Urinary bladder (tissue), 4 donors: ENCODE measurements around the gene CRY2. TPM values are rescaled to one million over a fixed set of nuclear protein-coding genes. Genes with fewer than 3 reads are reported as not detected.

ENCODE experiments used
- DNase-seq: peaks from one replicate; pipeline ENCODE4 v3.0.0-alpha.2; 2015; ENCODE audit errors: extremely low spot score
- H3K27ac ChIP-seq: one replicate; pipeline ENCODE4 v1.5.1; 2013; ENCODE audit warnings: low read depth, mild to moderate bottlenecking, moderate library complexity
- H3K36me3 ChIP-seq: one replicate; pipeline ENCODE4 v1.6.1; 2013; ENCODE audit warnings: mild to moderate bottlenecking, moderate library complexity; ENCODE audit not compliant: insufficient read depth
- H3K4me1 ChIP-seq: one replicate; pipeline ENCODE4 v1.6.1; 2013; ENCODE audit warnings: mild to moderate bottlenecking, moderate library complexity; ENCODE audit not compliant: insufficient read depth
- H3K4me3 ChIP-seq: one replicate; pipeline ENCODE4 v1.5.1; 2013; ENCODE audit warnings: low read depth, low read length
- WGBS: extraction: QIAGEN DNeasy Blood & Tissue Kit; methylation state at CpG from one replicate; pipeline ENCODE4 v1.1.7; 2013; 5-methylcytosine and 5-hydroxymethylcytosine counted together
- polyA plus RNA-seq: library from polyadenylated mRNA; stranded (reverse); fragments of 200-250 nt; gene quantifications from one replicate; pipeline ENCODE4 v1.2.3, GENCODE V29; 2013
- total RNA-seq: library from RNA; depleted of rRNA; stranded (reverse); fragments of >200 nt; gene quantifications from one replicate; pipeline ENCODE4 v1.2.3, GENCODE V29; 2014
- donor health status: healthy with polysubstance abuse.
- donor health status: healthy.

Gene CRY2
- total and polyA plus RNA-seq, 2 donors: 31.0 to 32.4 TPM

DNA sequence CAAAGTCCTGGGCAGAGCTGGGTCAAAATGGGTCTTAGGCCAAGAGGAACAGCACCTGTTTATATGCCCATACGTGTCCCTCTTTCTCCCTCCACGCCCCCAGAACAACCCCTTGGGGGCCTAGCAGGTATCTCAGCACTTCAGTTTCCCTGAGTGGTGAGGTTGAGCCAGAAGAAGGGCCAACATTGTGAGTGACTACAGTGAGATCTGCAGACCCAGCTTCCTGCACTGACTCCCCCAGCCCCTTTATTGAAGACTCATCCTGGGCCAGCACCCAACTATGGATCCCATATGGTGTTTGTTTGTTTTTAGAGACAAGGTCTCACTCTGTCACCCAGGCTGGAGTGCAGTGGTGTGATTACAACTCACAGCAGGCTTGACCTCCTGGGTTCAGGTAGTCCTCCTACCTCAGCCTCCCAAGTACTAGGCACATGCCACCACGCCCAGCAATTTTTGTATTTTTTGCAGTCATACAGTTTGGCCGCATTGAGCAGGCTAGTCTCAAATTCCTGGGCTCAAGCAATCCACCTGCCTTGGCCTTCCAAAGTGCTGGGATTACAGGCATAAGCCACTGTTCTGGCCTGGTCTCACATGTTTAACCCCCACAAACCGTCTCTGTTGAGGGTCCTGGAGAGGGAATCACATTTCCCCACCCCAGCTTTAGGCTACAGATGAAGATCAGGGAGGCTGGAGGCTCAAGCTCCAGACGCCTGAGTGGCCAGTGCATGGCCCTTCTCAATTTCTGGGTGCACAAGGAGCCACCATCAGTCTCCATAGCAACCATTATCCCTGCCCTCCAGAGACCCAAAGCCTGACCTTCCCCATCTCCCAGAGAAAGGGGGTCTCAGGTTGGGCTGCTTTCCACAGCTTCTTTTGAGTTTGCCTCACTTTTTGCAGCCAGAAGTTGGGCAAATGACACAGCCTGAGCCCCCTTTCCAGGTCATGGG lies 73.5 kb downstream of the CRY2 start:
- no peak overlapping the region for H3K4me3 ChIP-seq
- H3K4me1 ChIP-seq: peaks cover 3% of the 10 kb centered on the region
- no peak for DNase-seq
- H3K36me3 ChIP-seq: no peaks in the 10 kb centered on the region
- H3K27ac ChIP-seq: peak overlapping the region; percentile 33
- WGBS: 87% methylated on average over 6 of the region's 6 CpGs

DNA sequence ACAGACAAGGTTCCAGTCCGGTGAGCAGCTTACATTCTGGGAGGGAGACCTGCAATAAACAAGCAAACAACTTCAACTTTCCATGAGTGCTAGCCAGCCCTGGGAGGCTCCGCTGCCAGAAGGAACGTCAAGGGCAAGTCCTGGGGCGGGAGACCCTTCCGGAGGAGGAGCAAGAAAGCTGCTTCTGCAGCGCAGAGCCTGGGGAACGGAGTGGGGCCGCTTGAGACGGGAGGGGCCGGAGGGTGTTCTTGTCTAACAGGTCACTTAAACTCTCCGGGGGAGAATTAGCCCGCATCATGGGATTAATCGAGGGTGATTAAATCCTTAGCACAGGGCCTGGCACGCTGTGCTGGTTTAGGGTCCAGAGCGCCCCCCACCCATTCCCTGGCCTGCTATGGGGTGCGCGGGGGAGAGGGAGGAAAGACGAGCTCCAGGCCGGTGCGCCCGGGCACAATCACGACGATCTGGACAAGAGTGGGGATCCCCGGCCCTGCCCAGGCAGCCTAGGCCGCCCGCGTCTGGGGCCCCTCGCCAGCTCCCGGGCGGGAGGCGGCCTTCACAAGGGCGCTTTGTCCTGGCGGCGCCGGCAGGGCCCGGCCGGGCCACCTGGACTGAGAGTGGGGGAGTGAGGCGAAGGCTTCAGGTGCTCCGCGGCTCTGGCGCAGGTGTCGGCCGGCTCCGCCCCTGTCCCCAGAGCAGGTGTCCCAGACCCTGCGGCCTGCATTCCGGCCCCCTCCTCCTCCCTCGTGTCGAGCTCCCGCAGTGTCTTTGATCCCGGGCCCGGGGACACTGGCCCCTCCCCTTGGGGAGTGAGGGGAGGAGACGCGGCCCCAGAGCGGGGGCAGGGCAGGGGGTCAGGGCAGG lies 74.5 kb downstream of the CRY2 start:
- DNase-seq: no peak
- Histone ChIP-seq H3K4me1 (peaks cover 3% of the 10 kb centered on the region), H3K27ac (no peak overlapping the region), H3K36me3 (no peaks in the 10 kb centered on the region), H3K4me3 (peak overlapping the region; percentile 28)
- 26% methylated on average over 54 of the region's 54 CpGs for WGBS

DNA sequence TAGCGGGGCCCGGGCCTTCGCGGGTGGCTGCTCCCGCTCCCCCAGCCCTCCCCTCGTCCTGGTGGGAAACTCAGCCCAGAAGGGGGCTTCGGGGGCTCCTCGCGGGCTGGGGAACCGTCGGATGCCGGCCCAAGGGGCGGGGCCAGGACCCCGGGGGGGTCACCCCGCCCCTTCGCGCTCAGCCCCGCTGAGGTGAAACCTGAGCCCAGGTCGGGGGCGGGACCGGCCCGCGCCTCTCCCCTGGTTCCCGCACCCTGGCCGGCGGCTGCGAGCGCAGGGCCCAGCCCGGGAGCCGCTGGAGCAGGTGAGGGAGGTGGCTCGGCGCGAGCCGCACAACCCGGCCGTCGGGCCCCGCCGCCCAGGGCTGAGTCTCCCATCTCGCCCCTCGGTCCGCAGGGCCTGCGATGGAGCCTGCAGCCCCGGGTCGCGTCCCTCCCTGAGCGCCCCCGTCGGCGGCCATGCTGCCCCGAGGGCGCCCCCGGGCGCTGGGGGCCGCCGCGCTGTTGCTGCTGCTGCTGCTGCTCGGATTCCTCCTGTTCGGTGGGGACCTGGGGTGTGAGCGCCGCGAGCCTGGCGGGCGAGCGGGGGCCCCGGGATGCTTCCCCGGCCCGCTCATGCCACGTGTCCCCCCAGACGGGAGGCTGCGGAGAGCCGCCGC lies 75.3 kb downstream of the CRY2 start, which contains the start of gene LARGE2:
Gene LARGE2, plus strand, starts transcription at position 232 of the 658 bp plus-strand sequence. Its CDS starts 227 bp downstream, at position 459.
- DNase-seq: no peak
- no peaks in the 10 kb centered on the region for H3K36me3 ChIP-seq
- no peak within 1 kb of the TSS for H3K27ac ChIP-seq
- H3K4me1 ChIP-seq: peaks cover 1% of the 10 kb centered on the region
- WGBS: 1% methylated on average over 72 of the region's 73 CpGs
- peak within 1 kb of the TSS; percentile 28 for H3K4me3 ChIP-seq

DNA sequence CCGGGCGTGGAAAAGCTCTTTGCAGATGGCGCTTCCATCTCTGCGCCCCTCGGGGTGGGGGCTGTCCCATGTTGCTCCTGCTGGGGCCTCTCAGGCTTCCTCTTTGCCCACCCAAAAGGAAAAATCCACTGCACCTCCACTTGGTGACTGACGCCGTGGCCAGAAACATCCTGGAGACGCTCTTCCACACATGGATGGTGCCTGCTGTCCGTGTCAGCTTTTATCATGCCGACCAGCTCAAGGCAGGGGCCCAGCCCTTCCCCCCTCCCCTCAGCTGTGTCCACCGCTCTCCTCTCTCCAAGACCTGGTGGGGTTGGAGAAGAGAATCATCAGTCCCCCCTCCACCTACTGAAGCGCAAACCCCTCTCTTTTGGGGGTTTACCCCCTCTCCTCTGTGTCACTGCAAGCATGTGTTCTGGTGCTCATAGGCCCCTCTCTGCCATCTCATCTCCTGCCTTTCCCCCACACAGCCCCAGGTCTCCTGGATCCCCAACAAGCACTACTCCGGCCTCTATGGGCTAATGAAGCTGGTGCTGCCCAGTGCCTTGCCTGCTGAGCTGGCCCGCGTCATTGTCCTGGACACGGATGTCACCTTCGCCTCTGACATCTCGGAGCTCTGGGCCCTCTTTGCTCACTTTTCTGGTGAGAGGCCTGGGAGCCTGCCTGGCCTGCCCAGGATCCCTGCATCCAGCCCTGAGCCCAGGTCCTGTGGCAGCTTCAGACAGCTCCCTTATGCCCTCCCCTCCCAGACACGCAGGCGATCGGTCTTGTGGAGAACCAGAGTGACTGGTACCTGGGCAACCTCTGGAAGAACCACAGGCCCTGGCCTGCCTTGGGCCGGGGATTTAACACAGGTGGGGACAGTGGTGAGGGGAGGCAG lies 77.0 kb downstream of the CRY2 start:
- no peak for DNase-seq
- 86% methylated on average over 22 of the region's 22 CpGs for WGBS

DNA sequence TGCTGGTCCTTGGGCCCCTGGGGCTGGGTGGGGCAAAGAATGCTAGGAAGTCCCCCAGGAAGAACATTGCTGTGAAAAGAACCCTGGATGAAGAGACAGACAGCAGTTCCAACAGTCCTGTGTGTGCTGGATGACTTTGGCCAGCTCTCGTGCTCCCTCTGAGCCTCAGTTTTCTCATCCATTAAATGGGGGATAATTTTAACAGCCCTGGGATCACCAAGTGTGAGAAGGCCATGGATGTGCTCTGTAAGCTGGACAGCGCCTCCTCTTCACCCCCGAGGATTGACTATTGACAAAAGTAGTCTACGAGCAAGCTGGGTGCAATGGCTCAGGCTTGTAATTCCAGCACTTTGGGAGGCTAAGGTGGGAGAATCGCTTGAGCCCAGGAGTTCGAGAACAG lies 77.7 kb downstream of the CRY2 start:
- no peak overlapping the region for H3K4me3 ChIP-seq
- DNase-seq: no peak
- no peaks in the 10 kb centered on the region for H3K36me3 ChIP-seq
- no peak overlapping the region for H3K27ac ChIP-seq
- WGBS: 89% methylated on average over 6 of the region's 6 CpGs
- H3K4me1 ChIP-seq: peaks cover 1% of the 10 kb centered on the region

More for the DNA sequence above, 77.0 kb downstream of the CRY2 start:
- H3K27ac ChIP-seq: no peak overlapping the region
- no peak overlapping the region for H3K4me3 ChIP-seq
- no peaks in the 10 kb centered on the region for H3K36me3 ChIP-seq
- peaks cover 1% of the 10 kb centered on the region for H3K4me1 ChIP-seq

DNA sequence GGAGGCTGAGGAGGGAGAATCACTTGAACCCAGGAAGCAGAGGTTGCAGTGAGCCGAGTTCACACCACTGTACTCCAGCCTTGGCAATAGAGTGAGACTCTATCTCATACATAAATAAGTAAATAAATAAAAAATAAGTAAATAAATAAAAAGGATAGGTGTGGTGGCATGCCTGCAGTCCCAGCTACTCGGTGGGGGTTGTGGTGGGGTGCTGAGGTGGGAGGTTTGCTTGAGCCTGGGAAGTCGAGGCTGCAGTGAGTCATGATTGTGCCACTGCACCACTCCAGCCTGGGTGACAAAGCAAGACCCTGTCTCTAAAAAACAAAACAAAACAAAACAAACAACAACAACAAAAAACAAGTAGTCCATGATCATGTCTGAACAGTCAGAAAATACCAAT lies 78.3 kb downstream of the CRY2 start:
- no peak for DNase-seq
- 84% methylated on average over 3 of the region's 3 CpGs for WGBS
- Histone ChIP-seq H3K4me1 (peaks cover 1% of the 10 kb centered on the region), H3K27ac (no peak overlapping the region), H3K36me3 (no peaks in the 10 kb centered on the region), H3K4me3 (no peak overlapping the region)

DNA sequence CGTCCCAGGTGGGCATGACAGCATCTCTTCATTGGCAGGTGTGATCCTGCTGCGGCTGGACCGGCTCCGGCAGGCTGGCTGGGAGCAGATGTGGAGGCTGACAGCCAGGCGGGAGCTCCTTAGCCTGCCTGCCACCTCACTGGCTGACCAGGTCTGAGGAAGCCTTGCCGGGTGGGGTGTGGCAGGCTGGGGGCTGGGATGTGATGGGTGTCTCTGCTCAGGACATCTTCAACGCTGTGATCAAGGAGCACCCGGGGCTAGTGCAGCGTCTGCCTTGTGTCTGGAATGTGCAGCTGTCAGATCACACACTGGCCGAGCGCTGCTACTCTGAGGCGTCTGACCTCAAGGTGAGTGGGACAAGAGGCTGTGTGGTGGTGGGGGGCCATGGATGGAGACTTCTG lies 78.7 kb downstream of the CRY2 start:
- H3K4me1 ChIP-seq: peaks cover 1% of the 10 kb centered on the region
- H3K27ac ChIP-seq: no peak overlapping the region
- no peak overlapping the region for H3K4me3 ChIP-seq
- H3K36me3 ChIP-seq: no peaks in the 10 kb centered on the region
- DNase-seq: no peak
- WGBS: 62% methylated on average over 12 of the region's 12 CpGs

DNA sequence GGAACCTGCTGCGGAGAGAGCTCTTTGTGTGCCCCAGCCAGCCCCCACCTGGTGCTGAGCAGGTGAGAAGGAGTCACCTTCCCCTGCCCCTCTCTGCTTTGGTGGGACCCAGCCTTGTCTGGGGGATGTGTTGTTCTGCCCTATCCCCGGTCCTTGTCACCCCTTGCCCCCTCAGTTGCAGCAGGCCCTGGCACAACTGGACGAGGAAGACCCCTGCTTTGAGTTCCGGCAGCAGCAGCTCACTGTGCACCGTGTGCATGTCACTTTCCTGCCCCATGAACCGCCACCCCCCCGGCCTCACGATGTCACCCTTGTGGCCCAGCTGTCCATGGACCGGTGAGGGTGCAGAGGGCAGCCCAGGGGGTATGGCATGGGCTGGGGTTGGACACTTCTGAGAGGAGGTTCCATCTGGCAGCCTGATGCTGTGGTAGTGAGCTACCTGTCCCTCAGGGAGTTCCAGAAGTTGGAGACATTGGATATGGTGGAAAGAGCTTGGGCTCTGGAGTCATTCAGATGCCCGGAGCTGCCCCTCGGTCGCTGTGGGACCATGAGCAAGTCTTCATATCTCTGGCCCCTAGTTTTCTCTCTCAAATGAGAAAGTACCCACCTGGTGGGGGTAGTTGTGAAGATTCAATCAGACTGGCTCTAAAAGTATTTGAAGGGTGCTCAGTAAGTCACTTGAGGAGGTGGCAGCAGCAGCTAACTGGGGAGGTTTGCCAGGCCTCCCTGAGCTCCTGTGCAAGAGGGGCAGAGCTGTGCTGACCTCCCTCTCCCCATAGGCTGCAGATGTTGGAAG lies 79.5 kb downstream of the CRY2 start:
- Histone ChIP-seq H3K36me3 (no peaks in the 10 kb centered on the region), H3K27ac (no peak overlapping the region), H3K4me1 (peaks cover 1% of the 10 kb centered on the region), H3K4me3 (no peak overlapping the region)
- DNase-seq: no peak
- 91% methylated on average over 12 of the region's 12 CpGs for WGBS

DNA sequence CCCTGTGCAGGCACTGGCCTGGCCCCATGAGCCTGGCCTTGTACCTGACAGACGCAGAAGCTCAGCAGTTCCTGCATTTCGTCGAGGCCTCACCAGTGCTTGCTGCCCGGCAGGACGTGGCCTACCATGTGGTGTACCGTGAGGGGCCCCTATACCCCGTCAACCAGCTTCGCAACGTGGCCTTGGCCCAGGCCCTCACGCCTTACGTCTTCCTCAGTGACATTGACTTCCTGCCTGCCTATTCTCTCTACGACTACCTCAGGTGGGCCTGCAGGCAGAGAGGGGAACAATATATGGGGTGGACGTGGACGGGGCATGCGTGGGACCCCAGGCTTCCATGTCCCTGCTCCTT lies 80.0 kb downstream of the CRY2 start:
- Histone ChIP-seq H3K4me1 (peaks cover 1% of the 10 kb centered on the region), H3K4me3 (no peak overlapping the region), H3K36me3 (no peaks in the 10 kb centered on the region), H3K27ac (no peak overlapping the region)
- 76% methylated on average over 15 of the region's 15 CpGs for WGBS
- no peak for DNase-seq

DNA sequence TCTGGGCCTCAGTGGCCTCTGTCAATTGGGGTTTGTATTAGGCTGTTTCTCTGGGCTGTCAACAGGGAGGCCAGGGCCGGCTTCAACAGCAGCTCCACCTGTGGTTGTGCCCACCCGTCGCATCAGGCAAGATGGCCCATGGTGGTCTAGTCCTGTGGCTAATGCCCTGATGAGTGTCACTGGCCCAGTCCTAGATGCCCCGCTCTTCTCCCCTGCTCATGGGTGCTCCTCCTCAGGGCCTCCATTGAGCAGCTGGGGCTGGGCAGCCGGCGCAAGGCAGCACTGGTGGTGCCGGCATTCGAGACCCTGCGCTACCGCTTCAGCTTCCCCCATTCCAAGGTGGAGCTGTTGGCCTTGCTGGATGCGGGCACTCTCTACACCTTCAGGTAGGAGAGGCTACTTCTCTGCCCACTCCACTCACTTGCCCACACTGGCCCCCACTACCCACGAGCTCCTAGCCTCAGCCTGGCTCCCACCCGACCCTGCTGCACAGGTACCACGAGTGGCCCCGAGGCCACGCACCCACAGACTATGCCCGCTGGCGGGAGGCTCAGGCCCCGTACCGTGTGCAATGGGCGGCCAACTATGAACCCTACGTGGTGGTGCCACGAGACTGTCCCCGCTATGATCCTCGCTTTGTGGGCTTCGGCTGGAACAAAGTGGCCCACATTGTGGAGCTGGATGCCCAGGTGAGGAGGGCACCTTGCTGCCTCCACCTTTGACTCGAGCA lies 80.6 kb downstream of the CRY2 start:
- H3K4me3 ChIP-seq: no peak overlapping the region
- peaks cover 1% of the 10 kb centered on the region for H3K4me1 ChIP-seq
- H3K36me3 ChIP-seq: no peaks in the 10 kb centered on the region
- DNase-seq: no peak
- 93% methylated on average over 27 of the region's 27 CpGs for WGBS
- H3K27ac ChIP-seq: no peak overlapping the region

DNA sequence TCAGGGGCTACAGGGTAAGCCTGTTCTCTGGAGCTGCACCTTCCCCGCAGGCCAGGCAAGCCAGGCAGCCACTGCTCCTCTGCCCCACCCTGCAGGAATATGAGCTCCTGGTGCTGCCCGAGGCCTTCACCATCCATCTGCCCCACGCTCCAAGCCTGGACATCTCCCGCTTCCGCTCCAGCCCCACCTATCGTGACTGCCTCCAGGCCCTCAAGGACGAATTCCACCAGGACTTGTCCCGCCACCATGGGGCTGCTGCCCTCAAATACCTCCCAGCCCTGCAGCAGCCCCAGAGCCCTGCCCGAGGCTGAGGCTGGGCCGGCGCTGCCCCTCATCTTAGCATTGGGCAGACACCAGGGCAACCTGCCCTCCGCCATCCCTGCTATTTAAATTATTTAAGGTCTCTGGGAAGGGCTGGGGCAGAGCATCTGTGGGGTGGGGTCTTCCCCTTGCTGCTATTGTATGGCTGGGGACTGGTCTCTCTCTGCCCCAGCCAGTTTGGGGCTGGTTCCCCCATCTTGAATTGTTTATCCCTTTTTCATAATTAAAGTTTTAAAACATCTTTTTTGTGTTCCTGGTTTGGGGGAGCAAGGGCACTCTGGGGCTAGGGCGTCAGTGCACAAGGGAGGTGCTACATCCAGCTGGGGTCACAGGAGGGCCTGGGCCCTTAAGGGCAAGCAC lies 81.4 kb downstream of the CRY2 start:
- H3K27ac ChIP-seq: no peak overlapping the region
- DNase-seq: no peak
- 78% methylated on average over 13 of the region's 13 CpGs for WGBS

More for the DNA sequence above, 81.4 kb downstream of the CRY2 start:
- Histone ChIP-seq H3K4me1 (no peaks in the 10 kb centered on the region), H3K36me3 (peaks cover under 1% of the 10 kb centered on the region), H3K4me3 (no peak overlapping the region)
